D721Med (cell line): ENCODE data around the gene HOXB8.

Experiments used
- DNase-seq: peaks from one replicate; pipeline ENCODE4 v3.0.0; 2011; ENCODE audit warnings: low spot score; ENCODE audit not compliant: insufficient read length
- FAIRE-seq: peaks from 2 replicates; lab custom pipeline; 2011; peaks lifted over from hg19 to GRCh38; lab: Jason Lieb, UNC
- TF ChIP-seq, protein P1 (sequence below): IDR thresholded peaks from 2 replicates; pipeline ENCODE4 v1.5.1; 2012; ENCODE audit warnings: mild to moderate bottlenecking, control low read depth; ENCODE audit not compliant: insufficient read depth; ENCODE audit errors: missing control alignments

Gene HOXB8

DNA sequence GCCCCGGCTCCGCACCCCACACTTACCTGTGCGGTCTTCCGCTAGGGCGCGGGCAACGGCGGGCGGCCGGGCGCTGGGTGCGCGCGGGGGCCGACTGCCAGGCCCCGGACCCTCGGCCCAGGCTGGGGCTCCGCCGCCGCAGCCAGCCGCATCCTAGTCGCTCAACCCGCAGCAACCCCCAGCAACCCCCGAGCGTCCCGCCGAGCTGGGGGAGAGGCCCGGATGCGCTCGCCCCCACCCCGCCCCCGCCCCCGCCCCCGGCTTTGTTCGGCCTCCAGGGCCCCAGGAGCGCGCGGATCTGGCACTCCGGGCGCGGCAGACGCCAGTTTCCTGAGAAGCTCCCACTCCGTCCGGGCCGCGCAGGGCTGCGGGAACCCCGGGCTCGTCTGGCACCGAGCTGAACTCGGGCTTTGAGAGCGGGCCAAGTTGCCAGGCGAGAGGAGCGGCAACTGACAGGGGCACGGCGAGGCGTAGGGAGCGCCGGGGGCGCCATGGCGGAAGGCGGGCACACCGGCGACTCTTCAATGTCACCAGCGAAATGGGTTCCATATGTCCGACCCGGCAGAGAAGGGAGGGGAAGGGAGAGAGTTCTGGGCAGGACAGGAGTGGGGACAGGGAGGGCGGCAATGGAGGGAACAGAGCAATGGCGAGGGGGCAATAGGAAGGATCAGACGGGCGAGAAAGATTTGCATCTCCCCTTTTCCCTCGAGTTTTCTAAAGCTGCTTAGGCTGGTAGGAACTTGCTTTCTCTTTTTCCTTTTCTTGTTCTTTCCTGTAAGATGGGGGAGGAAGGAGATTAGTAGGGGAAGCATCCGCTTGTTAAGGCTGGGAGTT lies 50.7 kb downstream of the HOXB8 start:
- TF ChIP-seq, protein P1, sequence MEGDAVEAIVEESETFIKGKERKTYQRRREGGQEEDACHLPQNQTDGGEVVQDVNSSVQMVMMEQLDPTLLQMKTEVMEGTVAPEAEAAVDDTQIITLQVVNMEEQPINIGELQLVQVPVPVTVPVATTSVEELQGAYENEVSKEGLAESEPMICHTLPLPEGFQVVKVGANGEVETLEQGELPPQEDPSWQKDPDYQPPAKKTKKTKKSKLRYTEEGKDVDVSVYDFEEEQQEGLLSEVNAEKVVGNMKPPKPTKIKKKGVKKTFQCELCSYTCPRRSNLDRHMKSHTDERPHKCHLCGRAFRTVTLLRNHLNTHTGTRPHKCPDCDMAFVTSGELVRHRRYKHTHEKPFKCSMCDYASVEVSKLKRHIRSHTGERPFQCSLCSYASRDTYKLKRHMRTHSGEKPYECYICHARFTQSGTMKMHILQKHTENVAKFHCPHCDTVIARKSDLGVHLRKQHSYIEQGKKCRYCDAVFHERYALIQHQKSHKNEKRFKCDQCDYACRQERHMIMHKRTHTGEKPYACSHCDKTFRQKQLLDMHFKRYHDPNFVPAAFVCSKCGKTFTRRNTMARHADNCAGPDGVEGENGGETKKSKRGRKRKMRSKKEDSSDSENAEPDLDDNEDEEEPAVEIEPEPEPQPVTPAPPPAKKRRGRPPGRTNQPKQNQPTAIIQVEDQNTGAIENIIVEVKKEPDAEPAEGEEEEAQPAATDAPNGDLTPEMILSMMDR: no peak
- FAIRE-seq: no peak

GRCh38 chr17:48563867-48564187 lies 51.3 kb downstream of the HOXB8 start:
- FAIRE-seq: no peak
- TF ChIP-seq, protein P1: no peak
- no peak for DNase-seq

More for the DNA sequence above, 50.7 kb downstream of the HOXB8 start:
- DNase-seq: no peak

GRCh38 chr17:48563385-48563838 lies 51.7 kb downstream of the HOXB8 start:
- no peak for DNase-seq
- TF ChIP-seq, protein P1: no peak
- FAIRE-seq: no peak

GRCh38 chr17:48562934-48563333 lies 52.2 kb downstream of the HOXB8 start:
- FAIRE-seq: no peak
- TF ChIP-seq, protein P1: no peak

More at GRCh38 chr17:48562934-48563333, 52.2 kb downstream of the HOXB8 start:
- no peak for DNase-seq
